KOPT-K1 (cell line): Measurements from ENCODE around the gene FAM53B.

Source experiments
- H3K27ac ChIP-seq: fragments of 200-600 bp; sonication (generic); 2 replicates; pipeline ENCODE4 v1.5.1; 2016; ENCODE audit warnings: antibody characterized with exemption, mild to moderate bottlenecking, low read depth, low read length; ENCODE audit not compliant: poor library complexity, severe bottlenecking
- H3K36me3 ChIP-seq: fragments of 200-600 bp; sonication (generic); 2 replicates; pipeline ENCODE4 v1.5.1; 2017; ENCODE audit warnings: antibody characterized with exemption, mild to moderate bottlenecking, low read length, moderate library complexity; ENCODE audit not compliant: insufficient read depth
- H3K9me3 ChIP-seq: fragments of 200-600 bp; sonication (generic); 2 replicates; pipeline ENCODE4 v1.5.1; 2017; ENCODE audit warnings: antibody characterized with exemption, low read length, mild to moderate bottlenecking; ENCODE audit not compliant: insufficient read depth, poor library complexity, severe bottlenecking

FAM53B gene

DNA sequence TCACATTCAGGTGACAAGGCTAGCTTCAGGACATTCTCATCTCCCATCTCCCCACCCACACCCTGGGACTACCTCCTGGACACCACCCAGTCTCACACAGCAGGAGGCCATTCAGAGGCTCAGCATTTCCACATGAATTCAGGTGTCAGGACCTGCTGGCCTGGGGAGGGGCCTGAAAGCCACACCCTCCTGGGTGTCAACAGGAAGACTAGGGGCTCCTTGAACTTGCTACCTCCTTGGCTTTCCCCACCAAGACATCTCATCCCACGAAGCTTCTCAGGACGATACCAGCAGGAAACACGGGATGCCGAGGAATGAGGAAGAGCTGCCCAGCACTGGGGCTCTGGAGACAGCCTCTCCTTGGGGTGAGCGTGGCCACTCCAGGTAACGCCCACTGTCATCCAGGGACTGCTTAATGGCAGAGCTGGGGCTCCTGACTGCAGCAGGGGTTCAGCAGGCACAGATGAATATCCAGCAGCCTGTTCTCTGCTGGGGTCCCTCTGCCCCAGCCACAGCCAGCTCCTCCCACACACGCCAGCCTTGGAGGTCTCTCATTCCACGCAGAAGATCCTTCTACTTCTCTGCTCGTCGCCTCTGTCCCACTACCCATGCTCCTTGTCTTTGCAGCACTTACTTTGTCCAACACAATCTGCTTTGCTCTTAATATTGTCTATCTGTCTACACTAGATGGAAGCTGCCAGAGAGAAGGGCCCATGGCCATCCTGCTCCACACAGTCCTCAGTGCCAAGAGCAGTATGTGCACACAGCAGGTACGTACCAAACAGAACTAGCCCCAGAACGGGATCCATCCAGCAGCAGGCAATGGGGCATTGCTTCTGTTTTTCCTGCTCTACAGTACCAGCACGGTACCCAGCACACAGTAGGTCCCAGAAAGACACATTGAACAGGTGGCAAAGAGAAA lies 88.7 kb downstream of the FAM53B start:
- H3K27ac ChIP-seq = peak overlapping the region; percentile 70
- H3K9me3 ChIP-seq = no peaks in the 10 kb centered on the region
- H3K36me3 ChIP-seq = 0 out of 2 replicates have a peak, but pooled peaks cover 10% of the 10 kb centered on the region

DNA sequence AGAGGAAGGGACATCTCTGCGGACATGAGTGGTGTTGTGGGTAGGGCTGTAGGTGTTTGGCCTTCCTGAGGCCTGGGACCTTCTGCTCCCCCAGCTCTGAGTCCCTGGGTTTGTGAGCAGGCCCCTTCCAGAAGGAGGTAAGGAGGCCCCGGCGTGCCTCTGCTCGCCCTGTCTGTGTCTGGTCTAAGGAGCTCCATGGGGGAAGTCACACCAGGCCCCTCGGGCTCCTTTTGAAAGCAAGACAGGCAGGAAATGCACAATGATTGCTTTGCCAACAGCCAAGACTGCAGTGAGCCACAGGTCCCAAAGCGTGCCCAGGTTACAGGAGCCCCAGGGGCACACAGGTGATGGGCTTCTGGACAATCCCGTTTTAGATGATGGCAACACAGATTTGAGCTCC lies 89.5 kb downstream of the FAM53B start:
- H3K9me3 ChIP-seq = no peaks in the 10 kb centered on the region
- H3K36me3 ChIP-seq = 0 out of 2 replicates have a peak, but pooled peaks cover 10% of the 10 kb centered on the region
- peak overlapping the region; percentile 70 for H3K27ac ChIP-seq

- Histone ChIP-seq H3K9me3 (no peaks in the 10 kb centered on the region), H3K36me3 (0 out of 2 replicates have a peak, but pooled peaks cover 10% of the 10 kb centered on the region), H3K27ac (peak overlapping the region; percentile 70)
Observed at GRCh38 chr10:124653811-124654651, 90.1 kb downstream of the FAM53B start.

GRCh38 chr10:124653311-124653710 lies 90.9 kb downstream of the FAM53B start:
- Histone ChIP-seq H3K9me3 (no peaks in the 10 kb centered on the region), H3K36me3 (0 out of 2 replicates have a peak, but pooled peaks cover 10% of the 10 kb centered on the region), H3K27ac (peak overlapping the region; percentile 97)

DNA sequence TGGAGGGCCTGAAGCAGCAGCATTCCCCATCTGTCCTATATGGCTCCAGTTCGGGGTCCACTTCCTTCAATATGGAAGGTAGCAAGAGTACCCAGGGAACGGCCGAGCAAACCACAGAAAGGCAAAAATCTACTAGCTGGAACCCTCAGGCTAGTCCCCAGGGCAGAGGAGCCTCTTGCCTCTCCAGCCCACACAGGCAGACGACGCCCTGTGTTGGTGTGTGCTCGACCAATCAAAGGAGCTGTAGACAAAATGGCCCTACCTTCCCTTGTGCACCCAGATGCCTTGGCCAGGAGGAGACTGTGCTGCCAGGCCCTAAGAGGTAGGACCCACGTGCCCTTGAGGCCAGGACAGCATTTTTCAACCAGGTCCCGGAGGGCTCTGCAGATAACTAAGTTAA lies 91.5 kb downstream of the FAM53B start:
- Histone ChIP-seq H3K27ac (peak overlapping the region; percentile 97), H3K36me3 (0 out of 2 replicates have a peak, but pooled peaks cover 10% of the 10 kb centered on the region), H3K9me3 (no peaks in the 10 kb centered on the region)

DNA sequence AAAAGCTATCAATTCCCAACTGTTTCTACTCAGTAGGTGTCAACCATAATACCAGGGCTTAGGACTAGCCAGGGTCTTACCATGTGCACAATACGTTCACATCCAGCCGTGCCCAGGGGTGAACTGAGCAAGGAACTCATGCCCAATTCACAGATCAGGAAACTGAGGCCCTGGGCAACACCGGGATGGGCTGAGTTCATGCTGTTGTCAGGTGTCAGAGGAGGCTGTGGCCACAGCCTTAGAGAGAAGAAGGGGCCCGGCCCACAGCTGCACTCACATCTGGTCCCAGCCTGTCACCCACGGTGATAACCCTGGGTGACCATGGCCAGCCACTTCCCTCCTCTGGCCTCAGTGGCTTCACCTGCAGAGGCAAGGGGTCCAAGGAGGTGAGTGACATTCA lies 92.0 kb downstream of the FAM53B start:
- H3K9me3 ChIP-seq = no peaks in the 10 kb centered on the region
- H3K27ac ChIP-seq = peak overlapping the region; percentile 97
- 0 out of 2 replicates have a peak, but pooled peaks cover 10% of the 10 kb centered on the region for H3K36me3 ChIP-seq

- H3K9me3 ChIP-seq = no peaks in the 10 kb centered on the region
- peak overlapping the region; percentile 97 for H3K27ac ChIP-seq
Observed at GRCh38 chr10:124651402-124651891, 92.7 kb downstream of the FAM53B start.

GRCh38 chr10:124650820-124651401 lies 93.3 kb downstream of the FAM53B start:
- Histone ChIP-seq H3K36me3 (0 out of 2 replicates have a peak, but pooled peaks cover 8% of the 10 kb centered on the region), H3K27ac (peak overlapping the region; percentile 97), H3K9me3 (no peaks in the 10 kb centered on the region)

More at GRCh38 chr10:124651402-124651891, 92.7 kb downstream of the FAM53B start:
- H3K36me3 ChIP-seq = 0 out of 2 replicates have a peak, but pooled peaks cover 10% of the 10 kb centered on the region

GRCh38 chr10:124650263-124650662 lies 93.9 kb downstream of the FAM53B start:
- H3K9me3 ChIP-seq = no peaks in the 10 kb centered on the region
- H3K36me3 ChIP-seq = 0 out of 2 replicates have a peak, but pooled peaks cover 2% of the 10 kb centered on the region
- peak overlapping the region; percentile 97 for H3K27ac ChIP-seq

DNA sequence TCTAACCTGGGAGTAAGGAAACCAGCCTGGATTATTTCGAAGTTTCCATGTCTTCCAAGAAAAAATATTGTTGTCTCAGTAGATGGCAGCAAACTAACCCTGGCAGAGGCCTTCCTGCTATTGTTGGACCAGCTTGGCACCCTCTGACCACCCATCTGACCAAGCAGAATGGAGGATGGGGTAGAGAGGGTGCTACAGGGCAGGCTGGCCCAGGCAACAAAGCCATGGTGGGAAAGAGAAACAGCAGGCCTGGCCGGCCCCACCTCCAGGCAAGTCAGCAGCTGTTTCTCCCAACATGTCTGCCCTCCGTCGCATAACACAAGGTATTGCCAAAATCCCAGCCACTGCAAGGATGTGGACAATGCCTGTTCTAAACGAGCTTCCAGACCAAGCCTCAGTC lies 95.0 kb downstream of the FAM53B start:
- Histone ChIP-seq H3K27ac (peak overlapping the region; percentile 97), H3K9me3 (no peaks in the 10 kb centered on the region), H3K36me3 (no peaks in the 10 kb centered on the region)

GRCh38 chr10:124648738-124649137 lies 95.4 kb downstream of the FAM53B start:
- no peaks in the 10 kb centered on the region for H3K9me3 ChIP-seq
- H3K36me3 ChIP-seq = no peaks in the 10 kb centered on the region
- peak overlapping the region; percentile 97 for H3K27ac ChIP-seq

GRCh38 chr10:124648131-124648475 lies 96.1 kb downstream of the FAM53B start:
- Histone ChIP-seq H3K27ac (peak overlapping the region; percentile 97), H3K9me3 (no peaks in the 10 kb centered on the region), H3K36me3 (no peaks in the 10 kb centered on the region)

- H3K27ac ChIP-seq = peak overlapping the region; percentile 97
- H3K9me3 ChIP-seq = no peaks in the 10 kb centered on the region
- no peaks in the 10 kb centered on the region for H3K36me3 ChIP-seq
Observed at GRCh38 chr10:124647421-124648130, 96.6 kb downstream of the FAM53B start.
